Skeletal muscle tissue (tissue), 4 donors: ENCODE data around the gene SLC6A1. TPM values are rescaled to one million over a fixed set of nuclear protein-coding genes. Genes with fewer than 3 reads are reported as not detected.

Experiments used
- H3K27ac ChIP-seq: one replicate; pipeline ENCODE4 v1.7.0; 2013; ENCODE audit warnings: mild to moderate bottlenecking, low read depth, low read length, inconsistent platforms
- H3K27me3 ChIP-seq, 3 donors: one replicate each; pipeline ENCODE4 v1.7.0; 2013; ENCODE audit warnings: low read length in 3 of 3; ENCODE audit not compliant: control insufficient read depth in 3 of 3, insufficient read depth in 3 of 3
- H3K36me3 ChIP-seq, 3 donors: one replicate each; pipeline ENCODE4 v1.7.0; 2013; ENCODE audit warnings: low read length in 3 of 3; ENCODE audit not compliant: control insufficient read depth in 3 of 3, insufficient read depth in 3 of 3
- H3K4me1 ChIP-seq, 3 donors: one replicate each; pipeline ENCODE4 v1.7.0; 2013; ENCODE audit warnings: low read length in 3 of 3, mild to moderate bottlenecking in 3 of 3; ENCODE audit not compliant: control insufficient read depth in 3 of 3, insufficient read depth in 3 of 3
- H3K4me3 ChIP-seq, 3 donors: one replicate each; pipeline ENCODE4 v1.7.0; 2013; ENCODE audit warnings: low read length in 3 of 3
- H3K9ac ChIP-seq, 3 donors: one replicate each; pipeline ENCODE4 v1.7.0; 2013; ENCODE audit warnings: low read length in 3 of 3, mild to moderate bottlenecking in 3 of 3, moderate library complexity in 2 of 3, low read depth in 1 of 3
- H3K9me3 ChIP-seq, 3 donors: one replicate each; pipeline ENCODE4 v1.7.0; 2013; ENCODE audit warnings: low read length in 3 of 3; ENCODE audit not compliant: control insufficient read depth in 3 of 3
- total RNA-seq: library from RNA; depleted of rRNA; stranded (reverse); fragments of >200 nt; gene quantifications from one replicate; pipeline ENCODE4 v1.2.3, GENCODE V29; 2014
- donor health status: Osteomylitis.

Gene SLC6A1
- total RNA-seq, 1 donor from 2014 or later, result 2.6 TPM

DNA sequence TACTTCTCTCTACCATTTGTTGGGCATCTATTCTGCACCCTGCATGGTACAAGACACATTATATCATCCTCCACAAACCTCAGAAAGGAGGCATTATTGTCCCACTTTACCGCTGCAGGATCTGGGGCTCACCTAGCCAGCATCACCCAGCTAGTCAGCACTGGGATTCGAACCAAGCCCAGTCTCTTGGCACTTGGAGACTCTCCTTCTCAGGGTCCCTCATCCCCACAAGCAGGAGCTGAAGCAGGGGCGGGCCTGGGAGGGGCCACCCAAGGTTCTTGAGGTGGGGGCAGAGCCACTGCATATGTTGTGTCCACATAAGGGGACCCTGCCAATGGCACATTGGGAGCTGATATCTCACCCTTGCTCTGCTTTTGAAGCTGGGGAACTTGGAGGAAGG, 41.3 kb downstream of the SLC6A1 start:
- no peaks in the 10 kb centered on the region for H3K9me3 ChIP-seq
- no peak overlapping the region for H3K4me3 ChIP-seq
- H3K9ac ChIP-seq, result no peak overlapping the region
- peaks cover 0 to 2% (median 0%) of the 10 kb centered on the region in 3 donors for H3K36me3 ChIP-seq
- H3K4me1 ChIP-seq, result no peaks in the 10 kb centered on the region
- peaks cover 12 to 28% (median 25%) of the 10 kb centered on the region in 3 donors for H3K27me3 ChIP-seq
- no peak overlapping the region for H3K27ac ChIP-seq

DNA sequence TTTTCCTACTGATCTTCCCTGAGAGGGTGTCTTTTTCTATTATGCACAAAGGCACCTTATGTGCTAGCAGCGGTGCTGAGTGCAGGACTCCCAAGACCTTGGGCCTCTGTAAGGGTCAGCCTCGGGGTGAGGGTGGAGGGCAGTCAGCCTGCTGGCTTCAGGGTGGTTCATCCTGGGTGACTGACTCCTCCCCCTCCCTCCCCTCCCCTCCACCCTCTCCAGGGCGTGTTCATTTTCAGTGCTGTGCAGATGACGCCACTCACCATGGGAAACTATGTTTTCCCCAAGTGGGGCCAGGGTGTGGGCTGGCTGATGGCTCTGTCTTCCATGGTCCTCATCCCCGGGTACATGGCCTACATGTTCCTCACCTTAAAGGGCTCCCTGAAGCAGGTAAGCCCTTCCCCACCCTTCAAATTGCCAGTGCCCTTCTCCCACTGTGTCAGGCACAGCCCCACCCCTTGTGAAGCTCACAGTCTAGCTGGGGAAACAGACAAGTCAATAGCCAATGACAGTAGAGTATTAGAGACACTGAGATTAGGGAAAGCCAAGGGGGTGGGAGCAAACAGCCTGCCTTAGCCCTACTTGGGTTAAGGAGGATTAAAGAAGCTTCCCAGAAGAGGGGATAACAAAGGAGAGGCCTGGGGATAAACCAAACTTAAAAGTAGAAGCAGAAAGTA, 41.9 kb downstream of the SLC6A1 start:
- H3K9ac ChIP-seq, result no peak overlapping the region
- peaks cover 0 to 2% (median 0%) of the 10 kb centered on the region in 3 donors for H3K36me3 ChIP-seq
- H3K27ac ChIP-seq, result no peak overlapping the region
- no peaks in the 10 kb centered on the region for H3K4me1 ChIP-seq
- H3K27me3 ChIP-seq, result peaks cover 12 to 29% (median 28%) of the 10 kb centered on the region in 3 donors
- H3K9me3 ChIP-seq, result no peaks in the 10 kb centered on the region
- H3K4me3 ChIP-seq, result no peak overlapping the region

DNA sequence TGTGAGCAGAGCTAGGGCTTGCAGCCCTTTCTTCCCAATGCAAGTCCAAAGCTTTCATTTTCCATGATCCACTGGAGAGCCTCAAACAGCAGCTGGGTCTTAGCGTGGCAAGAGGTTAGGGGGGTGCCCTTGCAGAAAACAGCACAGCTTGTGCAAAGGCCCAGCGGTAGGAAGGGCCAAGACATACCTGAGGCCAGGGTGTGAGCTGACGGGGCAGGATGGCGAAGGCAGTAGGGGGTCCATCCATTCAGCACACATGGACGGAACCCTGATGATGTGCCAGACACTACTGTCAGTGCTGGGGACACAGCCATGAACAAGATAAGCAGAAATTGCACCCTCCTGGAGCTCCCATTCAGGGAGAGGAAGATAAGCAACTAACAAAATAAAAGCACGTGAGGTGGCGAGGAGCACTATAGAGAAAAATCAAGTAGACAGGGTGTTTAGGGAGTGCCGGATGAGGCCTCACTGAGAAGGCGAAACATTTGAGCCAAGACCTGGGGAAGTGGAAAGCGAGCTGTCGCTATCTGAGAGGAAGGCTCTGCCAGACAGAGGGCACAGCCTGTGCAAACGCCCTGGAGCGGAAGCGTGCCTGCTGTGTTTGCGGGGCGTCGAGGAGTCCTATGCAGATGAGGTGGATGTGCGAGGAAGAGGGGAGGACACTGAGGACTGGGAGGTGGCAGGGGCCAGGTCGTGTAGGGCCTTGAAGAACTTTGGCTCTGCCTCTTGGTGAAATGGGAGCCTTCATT, 43.4 kb downstream of the SLC6A1 start:
- Histone ChIP-seq H3K27ac (no peak overlapping the region), H3K9me3 (no peaks in the 10 kb centered on the region), H3K36me3 (peaks cover 0 to 2% (median 0%) of the 10 kb centered on the region in 3 donors), H3K4me3 (no peak overlapping the region), H3K27me3 (peaks cover 12 to 29% (median 29%) of the 10 kb centered on the region in 3 donors), H3K4me1 (no peaks in the 10 kb centered on the region), H3K9ac (no peak overlapping the region)

DNA sequence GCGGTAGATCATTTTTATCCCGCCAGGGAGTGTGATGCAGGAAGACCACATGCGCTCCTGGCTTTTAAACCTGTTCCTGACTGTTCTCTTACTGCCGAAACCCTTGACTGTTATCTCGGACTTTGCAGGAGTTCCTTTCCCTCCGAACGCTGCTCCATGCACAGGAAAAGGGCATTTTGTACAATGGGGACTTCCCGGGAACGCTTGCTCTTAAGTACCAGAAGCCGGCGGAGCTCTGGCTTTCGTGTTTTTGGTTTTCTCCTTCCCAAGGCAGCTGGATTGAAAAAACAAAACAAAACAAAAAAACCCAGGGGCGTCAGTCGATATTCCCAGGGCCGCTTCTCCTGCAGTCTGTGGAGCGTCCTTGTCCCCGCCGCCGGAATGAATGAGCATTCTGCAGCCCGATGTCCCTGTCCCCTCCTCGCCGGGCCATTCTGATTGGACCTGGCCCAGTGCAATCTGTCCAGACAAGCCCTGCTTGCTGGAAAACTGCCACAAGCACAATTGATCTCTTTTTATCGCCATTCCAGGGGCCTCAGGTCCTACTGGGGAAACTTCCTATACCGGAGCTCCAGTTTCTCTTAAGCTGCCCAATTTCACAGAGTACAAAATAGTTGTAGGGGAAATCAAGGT, 44.8 kb downstream of the SLC6A1 start:
- Histone ChIP-seq H3K27me3 (peaks cover 12 to 31% (median 29%) of the 10 kb centered on the region in 3 donors), H3K4me1 (no peaks in the 10 kb centered on the region), H3K9me3 (no peaks in the 10 kb centered on the region), H3K27ac (no peak overlapping the region), H3K9ac (no peak overlapping the region), H3K36me3 (peaks cover 0 to 2% (median 0%) of the 10 kb centered on the region in 3 donors), H3K4me3 (no peak overlapping the region)

DNA sequence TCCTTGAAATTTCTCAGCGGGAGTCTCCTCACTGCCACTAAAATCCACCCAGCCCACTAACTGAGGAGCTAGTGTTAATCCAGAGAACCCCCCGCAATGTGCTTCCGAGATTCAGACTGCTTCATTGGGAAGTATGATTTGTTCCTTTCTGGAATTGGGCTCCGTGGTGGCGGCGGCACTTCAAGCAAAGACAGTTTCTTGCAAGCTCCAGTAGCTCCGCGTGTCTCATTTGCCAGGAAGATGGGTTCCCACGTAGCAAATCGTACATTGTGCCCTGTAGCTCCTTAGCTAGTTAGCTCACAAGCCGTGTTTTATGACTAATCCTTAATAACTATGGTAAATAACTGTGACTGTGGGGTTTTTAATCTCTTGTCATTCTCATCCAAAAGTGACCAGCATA, 45.4 kb downstream of the SLC6A1 start:
- no peak overlapping the region for H3K27ac ChIP-seq
- H3K36me3 ChIP-seq, result peaks cover 0 to 2% (median 0%) of the 10 kb centered on the region in 3 donors
- H3K27me3 ChIP-seq, result peaks cover 12 to 31% (median 29%) of the 10 kb centered on the region in 3 donors
- no peak overlapping the region for H3K4me3 ChIP-seq
- H3K9me3 ChIP-seq, result no peaks in the 10 kb centered on the region
- no peak overlapping the region for H3K9ac ChIP-seq
- no peaks in the 10 kb centered on the region for H3K4me1 ChIP-seq

DNA sequence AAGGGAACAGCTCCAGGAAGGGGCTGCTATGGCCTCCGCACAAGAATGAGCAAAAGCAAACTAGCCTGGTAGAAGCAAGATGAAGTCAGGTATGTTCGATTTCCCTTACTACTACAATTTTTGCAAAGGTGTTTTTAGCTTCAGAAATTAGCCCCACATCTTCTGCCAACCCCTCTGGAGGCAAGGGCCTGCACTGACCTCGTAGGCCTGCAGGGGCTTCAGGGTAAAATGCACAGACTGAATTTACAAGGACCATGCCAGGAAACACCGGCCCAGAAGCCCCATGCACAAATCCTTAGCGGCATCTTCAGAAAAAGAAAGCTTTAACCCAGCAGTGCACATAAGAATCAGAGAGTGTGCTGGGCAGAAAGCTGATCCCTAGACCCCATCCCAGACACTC, 53.0 kb downstream of the SLC6A1 start:
- peaks cover 0 to 10% (median under 1%) of the 10 kb centered on the region in 3 donors for H3K27me3 ChIP-seq

DNA sequence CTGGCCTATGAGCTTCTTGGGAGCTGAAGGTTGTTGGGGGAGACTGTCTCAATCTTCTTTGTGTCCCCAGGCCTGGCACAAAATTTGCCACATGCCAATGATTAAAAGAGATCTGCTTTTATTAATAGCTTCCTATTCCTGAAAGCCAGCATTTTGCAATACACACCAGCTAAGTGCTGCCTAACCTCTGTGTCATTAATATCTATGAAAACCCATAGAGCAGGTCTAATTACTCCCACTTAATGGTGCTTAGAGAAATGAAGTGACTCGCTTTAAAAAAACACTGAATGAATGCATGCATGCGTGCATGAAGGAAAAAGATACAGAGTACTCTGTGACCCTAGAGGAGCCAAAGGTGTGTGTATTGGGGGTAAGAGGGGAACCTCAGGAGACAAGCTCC, 55.0 kb downstream of the SLC6A1 start:
- H3K9ac ChIP-seq, result no peak overlapping the region
- H3K36me3 ChIP-seq, result no peaks in the 10 kb centered on the region
- H3K4me3 ChIP-seq, result no peak overlapping the region
- H3K4me1 ChIP-seq, result no peaks in the 10 kb centered on the region
- H3K27ac ChIP-seq, result no peak overlapping the region
- H3K27me3 ChIP-seq, result peaks cover 4 to 15% (median 14%) of the 10 kb centered on the region in 3 donors
- no peaks in the 10 kb centered on the region for H3K9me3 ChIP-seq

More for the DNA sequence above, 53.0 kb downstream of the SLC6A1 start:
- H3K27ac ChIP-seq, result no peak overlapping the region
- H3K36me3 ChIP-seq, result no peaks in the 10 kb centered on the region
- no peak overlapping the region for H3K4me3 ChIP-seq
- H3K4me1 ChIP-seq, result no peaks in the 10 kb centered on the region
- H3K9ac ChIP-seq, result no peak overlapping the region
- H3K9me3 ChIP-seq, result no peaks in the 10 kb centered on the region

DNA sequence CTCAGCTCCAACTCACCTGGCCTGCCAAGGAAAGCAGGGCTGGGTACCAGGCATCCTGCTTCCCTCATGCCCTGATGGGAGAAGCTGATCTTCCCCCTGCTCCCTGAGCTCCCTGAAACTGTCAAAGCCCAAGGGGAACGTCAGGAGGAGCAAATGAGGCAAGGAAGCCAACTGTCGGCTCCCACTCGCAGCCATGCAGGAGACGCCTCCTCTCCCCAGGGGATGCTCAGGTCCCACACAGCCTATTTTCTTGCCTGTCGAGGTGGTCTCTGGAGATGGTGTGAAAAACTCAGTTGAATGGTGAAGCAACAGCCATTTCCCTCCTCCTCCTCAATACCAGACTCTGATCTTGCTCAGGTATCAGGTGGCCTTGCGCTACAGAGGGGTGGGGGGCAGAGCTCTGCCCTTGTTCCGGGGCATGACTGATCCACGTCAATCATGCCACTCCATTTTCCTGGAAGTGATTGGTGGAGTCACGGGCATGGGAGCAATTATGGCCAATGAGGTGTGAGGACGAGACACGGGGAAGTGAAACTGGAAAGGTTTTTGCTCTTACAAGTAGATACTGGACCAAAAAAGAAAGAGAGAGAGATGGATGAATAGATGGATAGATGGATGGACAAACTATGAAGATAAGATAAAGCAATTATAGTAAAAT, 58.2 kb downstream of the SLC6A1 start:
- no peak overlapping the region for H3K27ac ChIP-seq
- H3K9me3 ChIP-seq, result no peaks in the 10 kb centered on the region
- peaks cover 9 to 26% (median 24%) of the 10 kb centered on the region in 3 donors for H3K27me3 ChIP-seq
- H3K4me3 ChIP-seq, result no peak overlapping the region
- H3K9ac ChIP-seq, result no peak overlapping the region
- H3K4me1 ChIP-seq, result no peaks in the 10 kb centered on the region
- H3K36me3 ChIP-seq, result no peaks in the 10 kb centered on the region

DNA sequence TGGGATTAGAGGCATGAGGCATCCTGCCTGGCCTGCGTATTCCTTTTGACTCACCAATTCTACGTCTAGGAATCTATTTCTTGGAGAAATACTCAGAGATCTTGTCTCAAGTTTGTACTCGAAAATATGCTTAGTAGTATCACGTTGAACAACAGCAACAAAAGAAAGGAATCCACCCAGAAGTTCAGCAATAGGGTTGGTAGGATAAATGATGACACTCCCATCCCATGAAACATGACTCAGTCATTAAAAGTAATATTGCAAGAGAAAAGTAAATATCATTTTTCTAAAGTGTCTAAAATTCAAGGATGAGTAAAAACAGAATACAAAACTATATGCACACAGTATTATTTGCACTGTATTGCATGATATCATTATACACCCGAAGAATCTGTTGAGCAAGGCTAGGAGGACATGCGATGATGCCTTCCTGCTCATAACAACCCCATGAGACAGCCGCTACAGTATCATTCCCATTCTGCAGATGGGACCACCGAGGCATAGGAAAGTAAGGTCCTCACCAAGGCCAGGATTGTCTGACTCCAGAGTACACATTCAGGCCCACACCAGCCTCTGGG, 61.5 kb downstream of the SLC6A1 start:
- peaks cover 20 to 38% (median 37%) of the 10 kb centered on the region in 3 donors for H3K27me3 ChIP-seq
- H3K4me3 ChIP-seq, result no peak overlapping the region
- H3K4me1 ChIP-seq, result no peaks in the 10 kb centered on the region
- H3K9ac ChIP-seq, result no peak overlapping the region
- no peaks in the 10 kb centered on the region for H3K9me3 ChIP-seq
- no peaks in the 10 kb centered on the region for H3K36me3 ChIP-seq
- H3K27ac ChIP-seq, result no peak overlapping the region
